DOHH2 (cell line): ENCODE data around the gene COL4A1.

Source experiments
- EZH2phosphoT487 ChIP-seq: fragments of 200-600 bp; sonication (generic); IDR thresholded peaks from 2 replicates; pipeline ENCODE4 v1.6.1; 2017; ENCODE audit warnings: borderline replicate concordance, mild to moderate bottlenecking, antibody characterized with exemption, low read length, moderate library complexity, mixed read lengths
- TF ChIP-seq, protein P1 (sequence below): fragments of 200-600 bp; sonication (generic); IDR thresholded peaks from one replicate; pipeline ENCODE4 v1.5.1; 2014; ENCODE audit warnings: antibody characterized with exemption, mild to moderate bottlenecking, low read depth, low read length; ENCODE audit not compliant: poor library complexity, severe bottlenecking

DNA sequence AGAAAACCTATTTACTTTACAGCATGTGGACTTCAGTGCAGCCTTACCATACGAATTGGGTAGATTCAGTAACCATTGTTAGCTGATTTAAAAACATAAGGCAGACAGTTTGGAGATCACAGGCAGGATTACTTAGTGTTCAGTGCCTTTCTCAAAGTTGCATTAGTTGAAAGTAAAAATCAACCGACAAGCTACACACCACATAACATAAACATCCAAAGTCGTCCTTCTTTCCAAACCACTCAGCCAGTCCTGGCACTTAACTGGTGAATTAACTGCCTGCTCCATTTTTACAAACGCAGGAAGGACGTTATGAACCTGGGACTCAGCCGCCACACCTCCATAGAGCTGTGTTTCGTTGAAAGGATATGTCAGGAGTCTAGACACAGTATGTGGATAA is 91.4 kb downstream of the COL4A1 start:
- TF ChIP-seq, protein P1, sequence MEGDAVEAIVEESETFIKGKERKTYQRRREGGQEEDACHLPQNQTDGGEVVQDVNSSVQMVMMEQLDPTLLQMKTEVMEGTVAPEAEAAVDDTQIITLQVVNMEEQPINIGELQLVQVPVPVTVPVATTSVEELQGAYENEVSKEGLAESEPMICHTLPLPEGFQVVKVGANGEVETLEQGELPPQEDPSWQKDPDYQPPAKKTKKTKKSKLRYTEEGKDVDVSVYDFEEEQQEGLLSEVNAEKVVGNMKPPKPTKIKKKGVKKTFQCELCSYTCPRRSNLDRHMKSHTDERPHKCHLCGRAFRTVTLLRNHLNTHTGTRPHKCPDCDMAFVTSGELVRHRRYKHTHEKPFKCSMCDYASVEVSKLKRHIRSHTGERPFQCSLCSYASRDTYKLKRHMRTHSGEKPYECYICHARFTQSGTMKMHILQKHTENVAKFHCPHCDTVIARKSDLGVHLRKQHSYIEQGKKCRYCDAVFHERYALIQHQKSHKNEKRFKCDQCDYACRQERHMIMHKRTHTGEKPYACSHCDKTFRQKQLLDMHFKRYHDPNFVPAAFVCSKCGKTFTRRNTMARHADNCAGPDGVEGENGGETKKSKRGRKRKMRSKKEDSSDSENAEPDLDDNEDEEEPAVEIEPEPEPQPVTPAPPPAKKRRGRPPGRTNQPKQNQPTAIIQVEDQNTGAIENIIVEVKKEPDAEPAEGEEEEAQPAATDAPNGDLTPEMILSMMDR = no peak
- no peak for TF ChIP-seq EZH2phosphoT487
